GM15510 (cell line): ENCODE measurements around the gene PLA2G4F.

Source experiments
- POLR2A ChIP-seq: IDR thresholded peaks from 3 replicates; pipeline ENCODE4 v1.6.1; 2011; ENCODE audit warnings: borderline replicate concordance; ENCODE audit not compliant: insufficient read length; ENCODE audit errors: extremely low read depth

Gene PLA2G4F

DNA sequence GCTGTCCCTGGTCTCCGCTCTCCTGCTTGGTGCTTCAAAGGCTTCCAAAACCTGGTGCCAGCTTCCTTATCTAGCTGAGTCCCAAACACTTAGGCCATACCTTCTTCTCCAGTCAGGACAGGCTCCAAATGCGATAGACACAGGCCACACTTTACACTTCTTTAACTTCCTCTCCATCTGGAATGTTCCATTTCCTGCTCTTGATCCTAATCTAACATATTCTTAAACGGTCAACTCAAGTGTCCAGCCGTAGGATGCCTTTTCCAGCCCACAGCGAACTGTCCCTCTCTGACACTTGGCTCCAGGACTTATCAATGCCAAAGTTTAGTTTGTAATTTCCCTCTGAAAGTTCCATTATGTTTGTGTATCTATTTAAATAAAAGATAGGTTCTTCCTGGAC is 19.2 kb upstream of the PLA2G4F start:
- no peak for TF ChIP-seq POLR2A

GRCh38 chr15:42172475-42172874 is 16.0 kb upstream of the PLA2G4F start:
- no peak for TF ChIP-seq POLR2A

- no peak for TF ChIP-seq POLR2A
These were observed 15.4 kb upstream of the PLA2G4F start for GRCh38 chr15:42171795-42172194.

GRCh38 chr15:42171122-42171521 is 14.7 kb upstream of the PLA2G4F start:
- TF ChIP-seq POLR2A: no peak

GRCh38 chr15:42166225-42166940 is 9.9 kb upstream of the PLA2G4F start:
- no peak for TF ChIP-seq POLR2A

DNA sequence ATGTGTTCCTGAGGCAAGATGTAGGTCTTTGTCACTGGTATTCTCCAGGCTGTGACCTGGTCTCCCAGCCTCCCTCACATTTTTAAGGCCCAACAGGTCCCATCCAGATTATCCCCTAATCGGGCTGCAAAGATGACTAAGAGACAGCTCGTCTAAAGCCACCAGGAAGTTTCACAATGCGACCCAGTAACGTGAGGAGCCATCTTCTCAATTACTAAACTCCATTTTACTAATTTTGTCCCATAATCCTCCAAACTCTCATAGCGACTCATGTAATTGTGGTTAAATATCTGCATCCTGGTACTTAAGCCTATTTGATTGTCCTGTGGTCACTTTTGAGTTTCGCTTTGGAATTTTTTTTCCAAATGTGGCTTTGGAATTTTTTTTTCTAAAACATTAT is 8.7 kb upstream of the PLA2G4F start:
- TF ChIP-seq POLR2A: no peak

DNA sequence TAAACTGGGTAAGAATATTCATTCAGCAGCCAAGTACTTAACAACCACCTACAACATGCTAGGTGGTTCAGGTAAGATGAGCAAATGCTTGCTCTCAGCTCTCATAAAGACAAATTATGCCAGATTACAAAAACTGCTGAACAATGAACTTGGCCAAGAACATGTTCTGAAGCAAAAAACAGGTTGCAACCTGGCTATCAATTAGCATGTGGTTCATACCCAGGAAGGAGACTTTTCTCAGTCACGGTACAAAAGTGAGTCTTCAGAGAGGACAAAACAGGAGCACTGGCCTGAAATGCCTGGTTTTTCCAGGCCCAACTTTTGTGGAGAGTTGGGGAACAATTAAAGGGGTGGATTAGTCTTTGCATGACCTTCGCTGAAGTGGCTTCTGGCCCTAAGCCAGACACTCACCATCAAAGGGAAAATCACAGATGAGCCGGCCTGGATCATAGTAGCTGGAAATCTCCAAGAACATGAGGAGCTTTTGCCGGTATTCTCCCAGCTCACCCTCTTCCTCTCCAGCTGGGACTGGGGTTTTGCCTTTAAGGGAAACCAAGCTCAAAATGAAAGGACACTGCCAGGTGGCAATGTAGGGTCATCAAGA is 7.6 kb upstream of the PLA2G4F start:
- TF ChIP-seq POLR2A: no peak

DNA sequence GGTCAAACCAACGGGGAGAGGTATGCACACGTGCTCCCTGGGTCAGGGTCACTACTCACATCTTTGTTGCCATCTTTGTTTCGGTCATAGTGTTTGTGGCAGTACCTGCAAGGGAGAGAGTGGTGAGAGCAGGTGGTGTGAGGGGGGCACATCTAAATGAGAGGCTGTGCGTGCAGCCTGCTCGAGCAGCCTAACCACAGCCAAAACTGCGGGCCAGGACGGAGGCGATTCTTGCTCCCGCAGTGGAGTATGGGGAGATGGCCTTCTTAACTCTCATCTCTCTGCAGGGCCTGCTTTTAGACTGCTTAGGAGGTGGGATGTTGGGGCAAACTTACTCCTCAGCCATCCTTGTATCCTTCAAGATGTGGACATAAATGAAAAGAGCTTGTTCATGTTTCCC is 6.9 kb upstream of the PLA2G4F start:
- TF ChIP-seq POLR2A: no peak

- no peak for TF ChIP-seq POLR2A
These were observed 3.7 kb upstream of the PLA2G4F start for GRCh38 chr15:42160136-42160535.

DNA sequence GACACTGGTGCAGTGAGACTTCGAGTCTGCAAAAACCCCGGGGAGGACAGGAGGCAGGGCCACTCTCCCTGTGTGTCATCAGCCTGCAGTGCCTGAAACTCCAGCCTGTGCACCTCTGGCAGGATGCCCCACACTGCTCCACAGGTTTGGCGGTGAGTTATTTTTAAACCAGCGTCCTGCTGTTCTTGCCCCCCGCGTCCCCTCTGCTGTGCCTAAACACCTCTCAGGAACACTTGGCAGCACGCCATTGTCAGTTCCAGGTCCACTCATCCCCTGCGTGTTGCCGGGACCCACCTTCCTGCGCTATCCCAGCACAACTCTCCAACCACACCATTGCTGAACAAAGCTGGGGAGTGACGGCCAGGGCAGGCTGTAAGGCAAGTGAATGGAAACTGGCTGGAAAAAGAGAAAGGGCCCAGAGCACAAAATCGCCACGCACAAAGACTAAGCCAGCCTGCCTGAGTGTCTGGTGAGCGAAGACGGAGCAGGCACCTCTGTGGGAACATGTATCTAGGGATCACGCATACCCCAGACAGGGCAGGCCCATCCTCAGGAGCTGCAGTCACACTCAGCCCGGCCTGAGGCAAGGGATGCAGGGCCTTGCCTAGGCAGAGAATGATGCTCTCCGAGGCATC is 3.1 kb upstream of the PLA2G4F start:
- TF ChIP-seq POLR2A: no peak

GRCh38 chr15:42158941-42159340 is 2.5 kb upstream of the PLA2G4F start:
- TF ChIP-seq POLR2A: no peak

DNA sequence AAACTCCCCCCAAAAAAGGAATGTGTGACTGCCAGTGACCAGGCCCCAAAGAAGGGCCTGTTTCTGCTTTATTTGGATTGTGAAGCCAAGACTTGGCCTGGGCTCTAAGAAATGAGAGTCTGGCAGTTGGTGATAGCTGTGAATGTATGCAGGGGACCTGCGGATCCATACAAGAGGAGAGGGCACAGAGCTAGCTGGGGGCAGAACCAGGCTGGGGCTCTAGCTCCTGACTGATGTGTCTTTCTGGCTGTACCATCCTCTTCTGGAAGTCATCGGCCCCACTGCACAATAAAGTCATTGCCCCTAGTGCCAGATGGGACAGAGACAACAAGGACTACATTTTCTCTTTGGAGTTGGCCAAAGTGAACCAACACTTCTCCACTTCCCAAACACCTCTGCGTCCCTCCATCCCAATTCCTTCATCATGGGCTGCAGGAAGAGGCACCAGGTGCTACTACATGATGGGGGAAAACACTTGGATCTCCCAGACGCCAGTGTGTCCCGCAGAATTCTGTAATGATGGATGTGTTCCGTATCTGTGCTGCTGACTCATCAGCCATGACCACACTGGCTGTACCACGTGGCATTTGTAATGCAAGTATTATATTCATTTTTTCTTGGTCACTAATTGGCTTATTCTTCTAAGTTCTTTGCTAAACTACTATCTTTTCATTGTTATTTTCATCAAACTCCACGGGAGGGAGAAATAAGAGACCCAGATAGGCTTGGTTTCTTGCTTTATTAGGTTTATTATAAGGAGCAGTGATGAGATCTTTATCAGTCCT is 1.7 kb upstream of the PLA2G4F start:
- no peak for TF ChIP-seq POLR2A

DNA sequence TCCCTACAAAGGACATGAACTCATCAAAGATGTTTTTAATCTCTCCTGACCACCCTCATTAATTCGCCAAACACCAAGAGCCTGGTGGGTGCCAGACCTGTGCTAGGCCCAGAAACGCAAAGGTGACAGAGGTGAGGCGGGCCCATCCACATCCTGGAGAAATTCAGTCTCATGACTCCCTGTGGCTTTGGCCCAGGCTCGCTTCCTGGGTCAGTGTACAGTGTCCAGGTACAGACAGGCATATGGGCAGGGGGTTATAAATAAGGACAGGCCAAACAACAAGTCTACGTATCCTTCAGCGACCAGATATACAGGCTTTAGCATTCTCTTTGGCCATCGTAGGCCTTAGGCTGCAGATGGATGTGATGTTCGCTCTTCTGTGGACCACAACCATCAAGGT is 945 bp upstream of the PLA2G4F start:
- no peak for TF ChIP-seq POLR2A

DNA sequence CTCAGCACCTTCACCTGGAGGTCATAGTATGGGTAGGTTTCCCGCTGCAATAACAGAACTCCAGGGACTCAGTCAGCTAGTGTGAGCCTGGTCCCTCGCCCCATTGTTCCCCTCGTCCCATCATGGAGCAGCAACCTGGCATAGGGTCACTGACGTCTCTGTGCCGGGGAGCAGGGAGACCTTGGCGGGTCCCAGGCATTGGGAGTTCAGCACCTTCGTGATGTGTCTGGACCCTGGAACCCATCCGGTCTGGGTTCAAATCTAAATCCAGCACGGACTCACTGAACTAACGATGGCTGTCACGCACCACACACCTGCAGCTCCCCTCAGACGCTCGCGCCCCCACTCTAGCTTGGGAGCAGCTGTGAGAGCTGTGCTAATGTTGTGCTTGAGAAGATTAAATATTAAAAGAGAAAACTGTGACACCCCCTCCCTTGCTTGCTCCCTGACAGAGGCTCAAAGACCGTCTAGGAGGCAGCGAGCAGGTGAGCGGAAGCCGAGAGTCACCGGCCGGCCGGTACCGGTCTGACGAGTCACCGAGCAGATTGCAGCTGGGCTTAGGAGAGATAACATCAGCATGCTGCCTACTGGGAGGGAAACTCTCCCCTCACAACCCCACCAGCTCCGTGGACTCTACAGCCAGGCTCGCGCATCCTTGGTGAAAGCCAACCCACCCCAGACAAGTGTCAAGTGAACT is 742 bp downstream of the PLA2G4F start:
- TF ChIP-seq POLR2A: no peak

GRCh38 chr15:42154956-42155355 is 1.5 kb downstream of the PLA2G4F start:
- TF ChIP-seq POLR2A: no peak

- no peak for TF ChIP-seq POLR2A
These were observed 2.1 kb downstream of the PLA2G4F start for GRCh38 chr15:42154212-42154941.
